ENCODE results near the gene BCAM.

DNA sequence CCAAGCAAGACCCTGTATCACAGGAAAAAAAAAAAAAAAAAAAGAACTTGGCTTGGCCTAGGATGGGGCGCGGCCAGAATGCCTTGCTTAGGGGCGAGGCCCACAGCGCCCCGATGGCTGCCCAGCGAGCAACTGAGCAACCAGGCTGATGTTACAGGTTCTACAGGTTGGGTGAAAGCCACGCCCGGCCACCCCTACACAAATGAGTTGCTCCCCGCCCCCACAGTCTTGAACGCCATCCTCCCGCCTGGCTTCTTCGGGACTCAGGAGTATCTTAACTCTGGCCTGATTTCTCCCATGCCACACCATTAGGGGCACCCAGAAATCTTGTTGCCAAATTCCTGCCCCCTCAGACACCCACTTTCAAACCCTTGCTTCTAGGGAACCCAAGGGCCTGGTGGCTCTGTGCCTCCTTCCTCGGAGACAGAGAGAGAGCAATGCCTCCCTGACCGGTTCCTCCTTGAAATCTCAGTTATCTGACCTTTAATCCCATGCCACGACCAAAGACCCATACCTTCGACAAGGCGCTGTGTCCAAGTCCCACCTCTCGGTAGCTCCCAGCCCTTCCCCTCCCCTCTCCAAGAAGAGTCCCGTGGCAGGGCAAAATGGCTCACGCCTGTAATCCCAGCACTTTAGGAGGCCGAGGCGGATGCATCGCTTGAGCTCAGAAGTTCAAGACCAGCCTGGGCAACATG, 32.4 kb upstream of the BCAM start:
- TF ChIP-seq CTCF (IDR thresholded peaks at IDR 0.05; ENCODE audit: insufficient read depth, low read length) (no peak), POLR2AphosphoS5 (IDR thresholded peaks at IDR 0.05; ENCODE audit: low read depth) (no peak), SPI1 (IDR thresholded peaks at IDR 0.05; ENCODE audit: borderline replicate concordance, low read depth) (no peak)
- TF ChIP-seq, protein P1, sequence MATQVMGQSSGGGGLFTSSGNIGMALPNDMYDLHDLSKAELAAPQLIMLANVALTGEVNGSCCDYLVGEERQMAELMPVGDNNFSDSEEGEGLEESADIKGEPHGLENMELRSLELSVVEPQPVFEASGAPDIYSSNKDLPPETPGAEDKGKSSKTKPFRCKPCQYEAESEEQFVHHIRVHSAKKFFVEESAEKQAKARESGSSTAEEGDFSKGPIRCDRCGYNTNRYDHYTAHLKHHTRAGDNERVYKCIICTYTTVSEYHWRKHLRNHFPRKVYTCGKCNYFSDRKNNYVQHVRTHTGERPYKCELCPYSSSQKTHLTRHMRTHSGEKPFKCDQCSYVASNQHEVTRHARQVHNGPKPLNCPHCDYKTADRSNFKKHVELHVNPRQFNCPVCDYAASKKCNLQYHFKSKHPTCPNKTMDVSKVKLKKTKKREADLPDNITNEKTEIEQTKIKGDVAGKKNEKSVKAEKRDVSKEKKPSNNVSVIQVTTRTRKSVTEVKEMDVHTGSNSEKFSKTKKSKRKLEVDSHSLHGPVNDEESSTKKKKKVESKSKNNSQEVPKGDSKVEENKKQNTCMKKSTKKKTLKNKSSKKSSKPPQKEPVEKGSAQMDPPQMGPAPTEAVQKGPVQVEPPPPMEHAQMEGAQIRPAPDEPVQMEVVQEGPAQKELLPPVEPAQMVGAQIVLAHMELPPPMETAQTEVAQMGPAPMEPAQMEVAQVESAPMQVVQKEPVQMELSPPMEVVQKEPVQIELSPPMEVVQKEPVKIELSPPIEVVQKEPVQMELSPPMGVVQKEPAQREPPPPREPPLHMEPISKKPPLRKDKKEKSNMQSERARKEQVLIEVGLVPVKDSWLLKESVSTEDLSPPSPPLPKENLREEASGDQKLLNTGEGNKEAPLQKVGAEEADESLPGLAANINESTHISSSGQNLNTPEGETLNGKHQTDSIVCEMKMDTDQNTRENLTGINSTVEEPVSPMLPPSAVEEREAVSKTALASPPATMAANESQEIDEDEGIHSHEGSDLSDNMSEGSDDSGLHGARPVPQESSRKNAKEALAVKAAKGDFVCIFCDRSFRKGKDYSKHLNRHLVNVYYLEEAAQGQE (IDR thresholded peaks at IDR 0.05; ENCODE audit: insufficient replicate concordance, low read depth), result no peak
